Activated naive CD4-positive, alpha-beta T cell treated with anti-CD3 and anti-CD28 coated beads, Interleukin-2, amount 50 U/mL, for 72 hours (primary cell): ENCODE data around the gene TRIM8. TPM values are rescaled to one million over a fixed set of nuclear protein-coding genes. Genes with fewer than 3 reads are reported as not detected.
"Not testable (repeated sequence)": the region's sequence is repeated elsewhere in the genome, so short reads cannot be mapped to it uniquely, and the experiment has no call there.

Source experiments
- ATAC-seq, 2 donors: fragments of 150-1000 bp; cut with Tn5 transposase; 2 replicates each; pipeline ENCODE4 v1.10.0; 2021; ENCODE audit warnings: mild to moderate bottlenecking in 2 of 2, moderate library complexity in 2 of 2
- DNase-seq, 2 donors: peaks; one replicate each; pipeline ENCODE4 v3.0.0; 2021 to 2022; ENCODE audit warnings: low spot score in 2 of 2
- H3K27ac Mint-ChIP-seq, 2 donors: one replicate each; pipeline ENCODE4 v1.8.0; 2022; ENCODE audit warnings: mild to moderate bottlenecking in 2 of 2, mixed read lengths in 2 of 2
- H3K36me3 Mint-ChIP-seq, 2 donors: one replicate each; pipeline ENCODE4 v1.8.0; 2022; ENCODE audit warnings: mixed read lengths in 2 of 2
- H3K9me3 Mint-ChIP-seq, 2 donors: one replicate each; pipeline ENCODE4 v1.8.0; 2022; ENCODE audit warnings: mixed read lengths in 2 of 2
- total RNA-seq, 2 donors: library from RNA; stranded (reverse); gene quantifications; one replicate each; pipeline ENCODE4 v1.2.3, GENCODE V29; 2022

Gene TRIM8
- total RNA-seq, 2 donors from 2014 or later, result 22.9 to 47.3 TPM

GRCh38 chr10:102683736-102684135, 39.5 kb downstream of the TRIM8 start:
- Mint-ChIP-seq H3K9me3 (no peaks in the 10 kb centered on the region), H3K36me3 (no peaks in the 10 kb centered on the region)
- no peak for ATAC-seq

GRCh38 chr10:102691285-102692066, 47.2 kb downstream of the TRIM8 start:
- Mint-ChIP-seq H3K36me3 (no peaks in the 10 kb centered on the region), H3K27ac (no peak overlapping the region)
- DNase-seq, result no peak

More at GRCh38 chr10:102683736-102684135, 39.5 kb downstream of the TRIM8 start:
- H3K27ac Mint-ChIP-seq, result no peak overlapping the region
- no peak for DNase-seq

GRCh38 chr10:102695401-102695800, 51.1 kb downstream of the TRIM8 start:
- H3K27ac Mint-ChIP-seq, ATAC-seq: not testable (repeated sequence)

More at GRCh38 chr10:102691285-102692066, 47.2 kb downstream of the TRIM8 start:
- ATAC-seq, result no peak
- no peaks in the 10 kb centered on the region for H3K9me3 Mint-ChIP-seq

GRCh38 chr10:102696736-102697135, 52.5 kb downstream of the TRIM8 start:
- H3K27ac Mint-ChIP-seq, result no peak overlapping the region
- ATAC-seq (no peak), DNase-seq (no peak)
- H3K9me3 Mint-ChIP-seq, result no peaks in the 10 kb centered on the region
- H3K36me3 Mint-ChIP-seq, result no peaks in the 10 kb centered on the region

More at GRCh38 chr10:102695401-102695800, 51.1 kb downstream of the TRIM8 start:
- not testable (repeated sequence) for DNase-seq, H3K9me3 Mint-ChIP-seq, H3K36me3 Mint-ChIP-seq

- DNase-seq (no peak), ATAC-seq (no peak)
- Mint-ChIP-seq H3K9me3 (no peaks in the 10 kb centered on the region), H3K27ac (no peak overlapping the region), H3K36me3 (no peaks in the 10 kb centered on the region)
These were observed 54.6 kb downstream of the TRIM8 start for GRCh38 chr10:102698894-102699293.

- Mint-ChIP-seq H3K36me3 (no peaks in the 10 kb centered on the region), H3K27ac (no peak overlapping the region), H3K9me3 (no peaks in the 10 kb centered on the region)
- no peak for DNase-seq
- no peak for ATAC-seq
These were observed 57.0 kb downstream of the TRIM8 start for GRCh38 chr10:102701272-102701671.

GRCh38 chr10:102701796-102702195, 57.5 kb downstream of the TRIM8 start:
- no peaks in the 10 kb centered on the region for H3K9me3 Mint-ChIP-seq
- DNase-seq, result no peak
- H3K36me3 Mint-ChIP-seq, result no peaks in the 10 kb centered on the region
- no peak for ATAC-seq
- no peak overlapping the region for H3K27ac Mint-ChIP-seq

- no peak overlapping the region for H3K27ac Mint-ChIP-seq
- no peak for DNase-seq
- H3K9me3 Mint-ChIP-seq, result no peaks in the 10 kb centered on the region
- ATAC-seq, result peak; percentile 35 to 60
- H3K36me3 Mint-ChIP-seq, result no peaks in the 10 kb centered on the region
These were observed 58.5 kb downstream of the TRIM8 start for GRCh38 chr10:102702742-102703141.

GRCh38 chr10:102704915-102705314, 60.6 kb downstream of the TRIM8 start:
- DNase-seq (no peak), ATAC-seq (peak; percentile 69 to 73)
- no peaks in the 10 kb centered on the region for H3K9me3 Mint-ChIP-seq
- peak overlapping the region in 1 of 2 donors; percentile 0 for H3K27ac Mint-ChIP-seq
- H3K36me3 Mint-ChIP-seq, result no peaks in the 10 kb centered on the region

- Mint-ChIP-seq H3K27ac (no peak overlapping the region), H3K36me3 (no peaks in the 10 kb centered on the region), H3K9me3 (no peaks in the 10 kb centered on the region)
- ATAC-seq, result no peak
- no peak for DNase-seq
These were observed 61.3 kb downstream of the TRIM8 start for GRCh38 chr10:102705531-102705930.

Other genes starting within 250 kb of the TRIM8 start
- gene NFKB2, start 248.8 kb upstream of the TRIM8 start, total RNA-seq, result 100 to 1,000 TPM; 213 to 251 TPM
- 10 to 100 TPM in 1 of 2 donors, 1 to 10 TPM in 1; 8.7 to 13.3 TPM for gene PSD, start 225.7 kb upstream of the TRIM8 start, total RNA-seq
- gene FBXL15, start 223.6 kb upstream of the TRIM8 start, total RNA-seq, result 10 to 100 TPM; 12.9 to 27.4 TPM
- gene CUEDC2, start 211.9 kb upstream of the TRIM8 start, total RNA-seq, result 10 to 100 TPM; 38.7 to 73.9 TPM
- under 1 TPM in 1 of 2 donors, not detected in 1; 0.30 TPM for gene C10orf95, start 192.9 kb upstream of the TRIM8 start, total RNA-seq
- gene ACTR1A, start 141.8 kb upstream of the TRIM8 start, total RNA-seq, result 10 to 100 TPM; 48.9 to 97.4 TPM
- 1 to 10 TPM; 9.1 to 9.9 TPM for gene SUFU, start 140.5 kb upstream of the TRIM8 start, total RNA-seq
- 1 to 10 TPM; 5.7 to 6.8 TPM for gene ARL3, start 69.9 kb downstream of the TRIM8 start, total RNA-seq
- gene SFXN2, start 70.2 kb downstream of the TRIM8 start, total RNA-seq, result 10 to 100 TPM in 1 of 2 donors, 1 to 10 TPM in 1; 8.3 to 16.5 TPM
- 10 to 100 TPM; 15.7 to 16.7 TPM for gene WBP1L, start 99.5 kb downstream of the TRIM8 start, total RNA-seq
- not detected for gene CYP17A1, start 192.9 kb downstream of the TRIM8 start, total RNA-seq
- gene BORCS7, start 209.8 kb downstream of the TRIM8 start, total RNA-seq, result 1 to 10 TPM; 8.8 to 9.7 TPM
- gene AS3MT, start 225.0 kb downstream of the TRIM8 start, total RNA-seq, result not detected